PC-3 (cell line): ENCODE results near the gene PARD6B.
"Not testable (repeated sequence)": the region's sequence is repeated elsewhere in the genome, so short reads cannot be mapped to it uniquely, and the experiment has no call there.

ENCODE experiments used
- CTCF ChIP-seq: fragments of 300-600 bp; sonication (generic); conservative IDR thresholded peaks from 2 replicates; pipeline ENCODE4 v1.5.1; 2017; ENCODE audit warnings: antibody characterized with exemption, low read depth, mild to moderate bottlenecking, low read length
- EZH2 ChIP-seq: fragments of 300-600 bp; sonication (generic); IDR thresholded peaks from one replicate; pipeline ENCODE4 v1.6.1; 2017; ENCODE audit warnings: antibody characterized with exemption, mild to moderate bottlenecking, low read length; ENCODE audit not compliant: unreplicated experiment
- EZH2phosphoT487 ChIP-seq: fragments of 300-600 bp; sonication (generic); IDR thresholded peaks from 2 replicates; pipeline ENCODE4 v1.6.1; 2018; ENCODE audit warnings: mild to moderate bottlenecking, antibody characterized with exemption, low read length, borderline replicate concordance

- not testable (repeated sequence) for TF ChIP-seq CTCF, EZH2, EZH2phosphoT487
Measured at GRCh38 chr20:50768991-50769390, 37.6 kb downstream of the PARD6B start.
